Measurements from ENCODE around the gene SLC4A8.

SLC4A8 gene

GRCh38 chr12:51517316-51517715 lies 92.7 kb downstream of the SLC4A8 start:
- no peaks in the 10 kb centered on the region for H3K9me3 ChIP-seq (ENCODE audit: insufficient read depth, low read length)
- H3K36me3 ChIP-seq (ENCODE audit: insufficient read depth, insufficient read length, low read length) = no peaks in the 10 kb centered on the region
- no peak for TF ChIP-seq SUZ12 (IDR thresholded peaks at IDR 0.05; ENCODE audit: extremely low read depth, insufficient read depth, insufficient read length)
- TF ChIP-seq ZNF274 (IDR thresholded peaks at IDR 0.05; ENCODE audit: low read depth, low read length) = no peak
- no peaks in the 10 kb centered on the region for H3K27me3 ChIP-seq (ENCODE audit: insufficient read depth, insufficient read length)
- DNase-seq (ENCODE audit: low read depth, low spot score) = no peak
- H3K4me1 ChIP-seq (ENCODE audit: insufficient read depth, insufficient read length) = peaks cover 5% of the 10 kb centered on the region
- H3K4me3 ChIP-seq (ENCODE audit: insufficient read length, low read depth) = no peak overlapping the region
- H3K9ac ChIP-seq (ENCODE audit: insufficient read length, low read depth) = no peak overlapping the region

GRCh38 chr12:51517800-51518199 lies 93.2 kb downstream of the SLC4A8 start:
- Histone ChIP-seq H3K4me1 (ENCODE audit: insufficient read depth, insufficient read length) (peaks cover 5% of the 10 kb centered on the region), H3K9me3 (ENCODE audit: insufficient read depth, low read length) (no peaks in the 10 kb centered on the region), H3K9ac (ENCODE audit: insufficient read length, low read depth) (no peak overlapping the region), H3K4me3 (ENCODE audit: insufficient read length, low read depth) (no peak overlapping the region), H3K27me3 (ENCODE audit: insufficient read depth, insufficient read length) (no peaks in the 10 kb centered on the region), H3K36me3 (ENCODE audit: insufficient read depth, insufficient read length, low read length) (no peaks in the 10 kb centered on the region)
- DNase-seq (ENCODE audit: low read depth, low spot score) = no peak
- TF ChIP-seq YY1 (IDR thresholded peaks at IDR 0.05; ENCODE audit: insufficient read depth, insufficient read length) = no peak
- no peak for TF ChIP-seq ZNF274 (IDR thresholded peaks at IDR 0.05; ENCODE audit: low read depth, low read length)
- no peak for TF ChIP-seq SUZ12 (IDR thresholded peaks at IDR 0.05; ENCODE audit: extremely low read depth, insufficient read depth, insufficient read length)

- no peak for TF ChIP-seq YY1 (IDR thresholded peaks at IDR 0.05; ENCODE audit: insufficient read depth, insufficient read length)
- TF ChIP-seq SUZ12 (IDR thresholded peaks at IDR 0.05; ENCODE audit: extremely low read depth, insufficient read depth, insufficient read length) = no peak
- no peak for TF ChIP-seq ZNF274 (IDR thresholded peaks at IDR 0.05; ENCODE audit: low read depth, low read length)
Observed at GRCh38 chr12:51519755-51520154, 95.1 kb downstream of the SLC4A8 start.

GRCh38 chr12:51520576-51521325 lies 96.1 kb downstream of the SLC4A8 start:
- H3K9ac ChIP-seq (ENCODE audit: insufficient read length, low read depth) = no peak overlapping the region
- no peaks in the 10 kb centered on the region for H3K36me3 ChIP-seq (ENCODE audit: insufficient read depth, insufficient read length, low read length)
- no peak overlapping the region for H3K4me3 ChIP-seq (ENCODE audit: insufficient read length, low read depth)
- peaks cover 5% of the 10 kb centered on the region for H3K4me1 ChIP-seq (ENCODE audit: insufficient read depth, insufficient read length)
- no peaks in the 10 kb centered on the region for H3K9me3 ChIP-seq (ENCODE audit: insufficient read depth, low read length)
- no peak for TF ChIP-seq YY1 (IDR thresholded peaks at IDR 0.05; ENCODE audit: insufficient read depth, insufficient read length)
- TF ChIP-seq SUZ12 (IDR thresholded peaks at IDR 0.05; ENCODE audit: extremely low read depth, insufficient read depth, insufficient read length) = no peak
- no peak for TF ChIP-seq ZNF274 (IDR thresholded peaks at IDR 0.05; ENCODE audit: low read depth, low read length)
- H3K27me3 ChIP-seq (ENCODE audit: insufficient read depth, insufficient read length) = no peaks in the 10 kb centered on the region
- DNase-seq (ENCODE audit: low read depth, low spot score) = peak; percentile 13

More at GRCh38 chr12:51519755-51520154, 95.1 kb downstream of the SLC4A8 start:
- Histone ChIP-seq H3K4me1 (ENCODE audit: insufficient read depth, insufficient read length) (peaks cover 5% of the 10 kb centered on the region), H3K27me3 (ENCODE audit: insufficient read depth, insufficient read length) (no peaks in the 10 kb centered on the region), H3K9me3 (ENCODE audit: insufficient read depth, low read length) (no peaks in the 10 kb centered on the region), H3K36me3 (ENCODE audit: insufficient read depth, insufficient read length, low read length) (no peaks in the 10 kb centered on the region), H3K9ac (ENCODE audit: insufficient read length, low read depth) (no peak overlapping the region), H3K4me3 (ENCODE audit: insufficient read length, low read depth) (no peak overlapping the region)
- DNase-seq (ENCODE audit: low read depth, low spot score) = no peak

GRCh38 chr12:51521554-51522276 lies 97.1 kb downstream of the SLC4A8 start:
- no peaks in the 10 kb centered on the region for H3K27me3 ChIP-seq (ENCODE audit: insufficient read depth, insufficient read length)
- no peak overlapping the region for H3K9ac ChIP-seq (ENCODE audit: insufficient read length, low read depth)
- no peak for TF ChIP-seq ZNF274 (IDR thresholded peaks at IDR 0.05; ENCODE audit: low read depth, low read length)
- TF ChIP-seq YY1 (IDR thresholded peaks at IDR 0.05; ENCODE audit: insufficient read depth, insufficient read length) = no peak
- no peak for TF ChIP-seq SUZ12 (IDR thresholded peaks at IDR 0.05; ENCODE audit: extremely low read depth, insufficient read depth, insufficient read length)
- no peaks in the 10 kb centered on the region for H3K9me3 ChIP-seq (ENCODE audit: insufficient read depth, low read length)
- peaks cover 5% of the 10 kb centered on the region for H3K4me1 ChIP-seq (ENCODE audit: insufficient read depth, insufficient read length)
- H3K36me3 ChIP-seq (ENCODE audit: insufficient read depth, insufficient read length, low read length) = no peaks in the 10 kb centered on the region
- no peak for DNase-seq (ENCODE audit: low read depth, low spot score)
- no peak overlapping the region for H3K4me3 ChIP-seq (ENCODE audit: insufficient read length, low read depth)

- H3K27me3 ChIP-seq (ENCODE audit: insufficient read depth, insufficient read length) = no peaks in the 10 kb centered on the region
- H3K4me1 ChIP-seq (ENCODE audit: insufficient read depth, insufficient read length) = peaks cover 5% of the 10 kb centered on the region
- no peaks in the 10 kb centered on the region for H3K36me3 ChIP-seq (ENCODE audit: insufficient read depth, insufficient read length, low read length)
- TF ChIP-seq SUZ12 (IDR thresholded peaks at IDR 0.05; ENCODE audit: extremely low read depth, insufficient read depth, insufficient read length) (no peak), ZNF274 (IDR thresholded peaks at IDR 0.05; ENCODE audit: low read depth, low read length) (no peak), YY1 (IDR thresholded peaks at IDR 0.05; ENCODE audit: insufficient read depth, insufficient read length) (no peak)
- H3K9ac ChIP-seq (ENCODE audit: insufficient read length, low read depth) = no peak overlapping the region
- no peaks in the 10 kb centered on the region for H3K9me3 ChIP-seq (ENCODE audit: insufficient read depth, low read length)
- H3K4me3 ChIP-seq (ENCODE audit: insufficient read length, low read depth) = no peak overlapping the region
- no peak for DNase-seq (ENCODE audit: low read depth, low spot score)
Observed at GRCh38 chr12:51522696-51523095, 98.1 kb downstream of the SLC4A8 start.

GRCh38 chr12:51524386-51524901 lies 99.8 kb downstream of the SLC4A8 start:
- H3K27me3 ChIP-seq (ENCODE audit: insufficient read depth, insufficient read length) = no peaks in the 10 kb centered on the region
- no peaks in the 10 kb centered on the region for H3K36me3 ChIP-seq (ENCODE audit: insufficient read depth, insufficient read length, low read length)
- H3K4me3 ChIP-seq (ENCODE audit: insufficient read length, low read depth) = no peak overlapping the region
- H3K9ac ChIP-seq (ENCODE audit: insufficient read length, low read depth) = no peak overlapping the region
- no peak for DNase-seq (ENCODE audit: low read depth, low spot score)
- TF ChIP-seq SUZ12 (IDR thresholded peaks at IDR 0.05; ENCODE audit: extremely low read depth, insufficient read depth, insufficient read length) (no peak), YY1 (IDR thresholded peaks at IDR 0.05; ENCODE audit: insufficient read depth, insufficient read length) (no peak), ZNF274 (IDR thresholded peaks at IDR 0.05; ENCODE audit: low read depth, low read length) (no peak)
- H3K9me3 ChIP-seq (ENCODE audit: insufficient read depth, low read length) = no peaks in the 10 kb centered on the region
- H3K4me1 ChIP-seq (ENCODE audit: insufficient read depth, insufficient read length) = peaks cover 5% of the 10 kb centered on the region
